H9 (cell line): ENCODE data around the gene TMEM154. TPM values are rescaled to one million over a fixed set of nuclear protein-coding genes. Genes with fewer than 3 reads are reported as not detected.

Experiments
- DNase-seq: peaks from one replicate; pipeline ENCODE4 v3.0.0-alpha.2; 2017
- H2AFZ ChIP-seq: one replicate; pipeline ENCODE4 v1.6.1; 2013; ENCODE audit warnings: mild to moderate bottlenecking, low read length, control low read depth, moderate library complexity
- H2AK5ac ChIP-seq: 2 replicates; pipeline ENCODE4 v1.6.1; 2013; ENCODE audit warnings: low read length, control low read depth, mixed read lengths; ENCODE audit not compliant: insufficient read length
- H2BK120ac ChIP-seq: one replicate; pipeline ENCODE4 v1.6.1; 2013; ENCODE audit warnings: low read depth, mild to moderate bottlenecking, low read length, control low read depth, inconsistent platforms; ENCODE audit not compliant: poor library complexity, severe bottlenecking
- H2BK12ac ChIP-seq: 2 replicates; pipeline ENCODE4 v1.6.1; 2013; ENCODE audit warnings: low read length, control low read depth, mixed read lengths, low read depth; ENCODE audit not compliant: insufficient read length
- H2BK15ac ChIP-seq: 2 replicates; pipeline ENCODE4 v1.6.1; 2013; ENCODE audit warnings: low read depth, low read length, control low read depth
- H2BK20ac ChIP-seq: one replicate; pipeline ENCODE4 v1.6.1; 2013; ENCODE audit warnings: low read depth, mild to moderate bottlenecking, low read length, control low read depth, inconsistent platforms; ENCODE audit not compliant: poor library complexity, severe bottlenecking
- H2BK5ac ChIP-seq: 2 replicates; pipeline ENCODE4 v1.6.1; 2013; ENCODE audit warnings: low read length, control low read depth, mixed read lengths; ENCODE audit not compliant: insufficient read length
- H3K14ac ChIP-seq: 2 replicates; pipeline ENCODE4 v1.6.1; 2013; ENCODE audit warnings: low read length, control low read depth; ENCODE audit not compliant: insufficient read depth
- H3K18ac ChIP-seq: 2 replicates; pipeline ENCODE4 v1.6.1; 2013; ENCODE audit warnings: low read depth, mild to moderate bottlenecking, mixed read lengths, low read length, control low read depth; ENCODE audit not compliant: insufficient read length
- H3K23ac ChIP-seq: 2 replicates; pipeline ENCODE4 v1.6.1; 2013; ENCODE audit warnings: low read length, control low read depth, mixed read lengths, low read depth; ENCODE audit not compliant: insufficient read length
- H3K23me2 ChIP-seq: 2 replicates; pipeline ENCODE4 v1.6.1; 2013; ENCODE audit warnings: low read depth, mild to moderate bottlenecking, mixed read lengths, low read length, control low read depth; ENCODE audit not compliant: insufficient read length, poor library complexity, severe bottlenecking
- H3K27ac ChIP-seq: 2 replicates; pipeline ENCODE4 v1.5.1; 2013; ENCODE audit warnings: low read length, control low read depth, mixed read lengths, low read depth; ENCODE audit not compliant: insufficient read length
- H3K27me3 ChIP-seq: 2 replicates; pipeline ENCODE4 v1.6.1; 2013; ENCODE audit warnings: low read length, control low read depth, inconsistent platforms; ENCODE audit not compliant: insufficient read depth
- H3K4ac ChIP-seq: 2 replicates; pipeline ENCODE4 v1.6.1; 2013; ENCODE audit warnings: low read depth, mild to moderate bottlenecking, control low read depth, inconsistent platforms, low read length, moderate library complexity
- H3K4me1 ChIP-seq: 2 replicates; pipeline ENCODE4 v1.6.1; 2013; ENCODE audit warnings: low read length, control low read depth, inconsistent platforms; ENCODE audit not compliant: insufficient read depth
- H3K4me2 ChIP-seq: 2 replicates; pipeline ENCODE4 v1.6.1; 2013; ENCODE audit warnings: low read length, control low read depth, mixed read lengths; ENCODE audit not compliant: insufficient read length, insufficient read depth
- H3K56ac ChIP-seq: 2 replicates; pipeline ENCODE4 v1.6.1; 2013; ENCODE audit warnings: low read depth, mild to moderate bottlenecking, mixed read lengths, low read length, control low read depth; ENCODE audit not compliant: insufficient read length
- H3K79me1 ChIP-seq: 2 replicates; pipeline ENCODE4 v1.6.1; 2013; ENCODE audit warnings: low read depth, mild to moderate bottlenecking, moderate library complexity, low read length, control low read depth, inconsistent platforms; ENCODE audit not compliant: insufficient read depth, poor library complexity, severe bottlenecking
- H3K79me2 ChIP-seq: 2 replicates; pipeline ENCODE4 v1.6.1; 2013; ENCODE audit warnings: low read length, control low read depth, inconsistent platforms; ENCODE audit not compliant: insufficient read depth
- H3K9ac ChIP-seq: 2 replicates; pipeline ENCODE4 v1.6.1; 2013; ENCODE audit warnings: low read length, control low read depth, mixed read lengths; ENCODE audit not compliant: insufficient read length; ENCODE audit errors: extremely low read depth
- H3K9me3 ChIP-seq: one replicate; pipeline ENCODE4 v1.6.1; 2013; ENCODE audit warnings: low read depth, low read length, inconsistent platforms; ENCODE audit not compliant: control insufficient read depth
- H3T11ph ChIP-seq: one replicate; pipeline ENCODE4 v1.6.1; 2013; ENCODE audit warnings: mild to moderate bottlenecking, low read length, control low read depth, inconsistent platforms
- H4K20me1 ChIP-seq: one replicate; pipeline ENCODE4 v1.6.1; 2013; ENCODE audit not compliant: control insufficient read depth, insufficient read length, insufficient read depth
- H4K5ac ChIP-seq: 2 replicates; pipeline ENCODE4 v1.6.1; 2013; ENCODE audit warnings: low read depth, mild to moderate bottlenecking, mixed read lengths, low read length, control low read depth; ENCODE audit not compliant: insufficient read length
- H4K8ac ChIP-seq: replicated peaks from 2 replicates; pipeline ENCODE4 v1.6.1; 2013; ENCODE audit warnings: low read length, control low read depth, mixed read lengths, low read depth; ENCODE audit not compliant: insufficient read length
- H4K91ac ChIP-seq: 2 replicates; pipeline ENCODE4 v1.6.1; 2013; ENCODE audit warnings: low read depth, mild to moderate bottlenecking, moderate library complexity, mixed read lengths, low read length, control low read depth; ENCODE audit not compliant: insufficient read length
- H3K27ac Mint-ChIP-seq, 3 experiments: 2 replicates in 2 of 3; 3 replicates in 1 of 3; pipeline ENCODE4 v1.8.0; 2020 to 2021; ENCODE audit warnings: mixed read lengths in 3 of 3, mild to moderate bottlenecking in 1 of 3, moderate library complexity in 1 of 3
- H3K27me3 Mint-ChIP-seq: 2 replicates; pipeline ENCODE4 v1.8.0; 2021; ENCODE audit warnings: low read depth, mild to moderate bottlenecking, moderate library complexity, mixed read lengths
- H3K36me3 Mint-ChIP-seq, 3 experiments: 2 replicates in 2 of 3; 3 replicates in 1 of 3; pipeline ENCODE4 v1.8.0; 2020 to 2021; ENCODE audit warnings: low read depth in 3 of 3, mixed read lengths in 3 of 3; ENCODE audit not compliant: insufficient read depth in 1 of 3
- H3K4me1 Mint-ChIP-seq, 2 experiments: 2 replicates each; pipeline ENCODE4 v1.8.0; 2020; ENCODE audit warnings: mixed read lengths in 2 of 2
- H3K4me3 Mint-ChIP-seq, 2 experiments: 2 replicates in 1 of 2; 3 replicates in 1 of 2; pipeline ENCODE4 v1.8.0; 2020 to 2021; ENCODE audit warnings: mild to moderate bottlenecking in 2 of 2, mixed read lengths in 2 of 2, moderate library complexity in 1 of 2
- H3K9me3 Mint-ChIP-seq, 2 experiments: 2 replicates in 1 of 2; 3 replicates in 1 of 2; pipeline ENCODE4 v1.8.0; 2020; ENCODE audit warnings: mild to moderate bottlenecking in 2 of 2, mixed read lengths in 2 of 2, moderate library complexity in 1 of 2
- WGBS: extraction: QIAGEN DNeasy Blood & Tissue Kit; methylation state at CpG from one replicate; pipeline ENCODE4 v1.1.7; 2013; ENCODE audit warnings: missing lambda C conversion rate, low lambda C conversion rate, mixed read lengths; ENCODE audit not compliant: insufficient read length; ENCODE audit errors: extremely low coverage; 5-methylcytosine and 5-hydroxymethylcytosine counted together
- total RNA-seq: library from RNA; stranded (reverse); gene quantifications from 2 replicates; pipeline ENCODE4 v1.2.1, GENCODE V29; 2021
- TF ChIP-seq, protein P1 (sequence below): fragments of 200-600 bp; sonication (generic); conservative IDR thresholded peaks from 3 replicates; pipeline ENCODE4 v1.8.0; 2021; ENCODE audit warnings: antibody characterized with exemption, mild to moderate bottlenecking

Gene TMEM154
- total RNA-seq, 1 experiment from 2014 or later: 1.7 TPM

GRCh38 chr4:152708361-152708760 lies 28.6 kb upstream of the TMEM154 start:
- Histone ChIP-seq H3K27ac (no peak overlapping the region), H3K23ac (no peak overlapping the region), H3K4me2 (no peak overlapping the region), H2BK20ac (no peak overlapping the region), H2AK5ac (no peak overlapping the region), H3K18ac (no peak overlapping the region), H3K79me2 (no peaks in the 10 kb centered on the region), H2BK5ac (no peak overlapping the region), H2BK12ac (no peak overlapping the region), H3K9me3 (no peaks in the 10 kb centered on the region), H3K14ac (no peak overlapping the region), H3K9ac (no peak overlapping the region), H3K27me3 (no peaks in the 10 kb centered on the region), H3K56ac (no peak overlapping the region), H2AFZ (no peak overlapping the region), H3K79me1 (no peaks in the 10 kb centered on the region), H3K23me2 (no peaks in the 10 kb centered on the region), H3T11ph (no peak overlapping the region), H4K91ac (no peak overlapping the region), H2BK15ac (no peak overlapping the region), H3K4me1 (peaks cover 4% of the 10 kb centered on the region; the same call in 1 of the 2 replicates), H4K8ac (no peak overlapping the region), H4K20me1 (no peaks in the 10 kb centered on the region), H2BK120ac (no peak overlapping the region), H4K5ac (no peak overlapping the region), H3K4ac (no peak overlapping the region)
- peaks cover 2 to 3% of the 10 kb centered on the region in 2 experiments; a peak in 3 of 5 replicates for H3K9me3 Mint-ChIP-seq
- no peak overlapping the region for H3K4me3 Mint-ChIP-seq
- no CpG with 5 or more reads among the region's 1 CpG for WGBS
- no peaks in the 10 kb centered on the region for H3K27me3 Mint-ChIP-seq
- H3K27ac Mint-ChIP-seq: no peak overlapping the region
- TF ChIP-seq, protein P1, sequence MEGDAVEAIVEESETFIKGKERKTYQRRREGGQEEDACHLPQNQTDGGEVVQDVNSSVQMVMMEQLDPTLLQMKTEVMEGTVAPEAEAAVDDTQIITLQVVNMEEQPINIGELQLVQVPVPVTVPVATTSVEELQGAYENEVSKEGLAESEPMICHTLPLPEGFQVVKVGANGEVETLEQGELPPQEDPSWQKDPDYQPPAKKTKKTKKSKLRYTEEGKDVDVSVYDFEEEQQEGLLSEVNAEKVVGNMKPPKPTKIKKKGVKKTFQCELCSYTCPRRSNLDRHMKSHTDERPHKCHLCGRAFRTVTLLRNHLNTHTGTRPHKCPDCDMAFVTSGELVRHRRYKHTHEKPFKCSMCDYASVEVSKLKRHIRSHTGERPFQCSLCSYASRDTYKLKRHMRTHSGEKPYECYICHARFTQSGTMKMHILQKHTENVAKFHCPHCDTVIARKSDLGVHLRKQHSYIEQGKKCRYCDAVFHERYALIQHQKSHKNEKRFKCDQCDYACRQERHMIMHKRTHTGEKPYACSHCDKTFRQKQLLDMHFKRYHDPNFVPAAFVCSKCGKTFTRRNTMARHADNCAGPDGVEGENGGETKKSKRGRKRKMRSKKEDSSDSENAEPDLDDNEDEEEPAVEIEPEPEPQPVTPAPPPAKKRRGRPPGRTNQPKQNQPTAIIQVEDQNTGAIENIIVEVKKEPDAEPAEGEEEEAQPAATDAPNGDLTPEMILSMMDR: no peak
- peaks cover 50 to 52% of the 10 kb centered on the region in 2 experiments for H3K4me1 Mint-ChIP-seq
- H3K36me3 Mint-ChIP-seq: peaks cover 0 to 2% (median 0%) of the 10 kb centered on the region in 3 experiments; a peak in 1 of 7 replicates
- no peak for DNase-seq
